ENCODE measurements around the gene CHMP1B.
"Not testable (repeated sequence)": the region's sequence is repeated elsewhere in the genome, so short reads cannot be mapped to it uniquely, and the experiment has no call there.

CHMP1B gene

DNA sequence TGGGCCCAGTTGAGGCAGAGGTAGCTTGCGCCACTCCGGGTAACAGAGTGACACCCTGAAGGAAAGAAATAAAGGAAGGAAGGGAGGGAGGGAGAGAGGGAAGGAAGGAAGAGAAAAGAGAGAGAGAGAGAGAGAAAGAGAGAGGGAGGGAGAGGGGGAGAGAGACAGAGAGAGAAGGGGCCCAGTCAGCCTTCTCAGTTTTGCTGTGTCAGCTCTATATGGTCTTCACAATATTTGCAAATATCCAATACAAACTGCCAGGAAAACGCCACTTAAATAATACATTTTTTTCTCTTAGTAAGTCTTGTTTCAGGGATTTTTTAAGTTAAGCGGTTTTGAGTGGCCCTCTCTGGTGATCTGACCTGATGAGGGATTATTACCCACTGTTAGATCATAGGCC, 5.6 kb upstream of the CHMP1B start:
- H3K27ac ChIP-seq, result no peak overlapping the region
- H3K9ac ChIP-seq (ENCODE audit: insufficient read length), result no peak overlapping the region
- no peak for DNase-seq (ENCODE audit: low read depth, low spot score)
- no peaks in the 10 kb centered on the region for H3K9me3 ChIP-seq (ENCODE audit: low read depth, low read length)
- no peak overlapping the region for H3K4me3 ChIP-seq
- no peaks in the 10 kb centered on the region for H3K36me3 ChIP-seq (ENCODE audit: insufficient read depth, low read length)
- TF ChIP-seq POLR2AphosphoS5 (IDR thresholded peaks at IDR 0.05; ENCODE audit: borderline replicate concordance, low read depth, low read length) (no peak), FOXP2 (optimal IDR thresholded peaks at IDR 0.05; ENCODE audit: control extremely low read depth, extremely low read length, insufficient read depth) (no peak)

- Histone ChIP-seq H3K27ac (no peak overlapping the region), H3K4me3 (no peak overlapping the region), H3K9ac (ENCODE audit: insufficient read length) (no peak overlapping the region), H3K9me3 (ENCODE audit: low read depth, low read length) (no peaks in the 10 kb centered on the region), H3K36me3 (ENCODE audit: insufficient read depth, low read length) (no peaks in the 10 kb centered on the region)
- no peak for TF ChIP-seq POLR2AphosphoS5 (IDR thresholded peaks at IDR 0.05; ENCODE audit: borderline replicate concordance, low read depth, low read length)
- TF ChIP-seq EZH2 (IDR thresholded peaks at IDR 0.05), result no peak
- no peak for TF ChIP-seq FOXP2 (optimal IDR thresholded peaks at IDR 0.05; ENCODE audit: control extremely low read depth, extremely low read length, insufficient read depth)
- no peak for DNase-seq (ENCODE audit: low read depth, low spot score)
These were observed 3.4 kb upstream of the CHMP1B start for GRCh38 chr18:11847811-11848210.

DNA sequence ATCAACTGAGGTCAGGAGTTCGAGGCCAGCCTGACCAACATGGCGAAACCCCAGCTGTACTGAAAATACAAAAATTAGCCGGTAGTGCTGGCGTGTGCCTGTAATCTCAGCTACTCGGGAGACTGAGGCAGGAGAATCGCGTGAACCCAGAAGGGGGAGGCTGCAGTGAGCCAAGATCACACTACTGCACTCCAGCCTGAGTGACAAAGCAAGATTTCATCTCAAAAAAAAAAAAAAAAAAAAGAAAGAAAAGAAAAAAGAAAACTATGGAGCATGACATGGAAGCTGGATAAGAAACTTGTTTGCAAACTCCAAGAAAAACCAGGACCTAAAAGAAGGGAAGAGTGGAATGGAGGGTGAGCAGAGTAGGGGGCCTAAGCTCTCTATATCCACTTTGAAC, 1.9 kb upstream of the CHMP1B start:
- Histone ChIP-seq H3K9me3 (ENCODE audit: low read depth, low read length) (no peaks in the 10 kb centered on the region), H3K36me3 (ENCODE audit: insufficient read depth, low read length) (no peaks in the 10 kb centered on the region), H3K27ac (no peak overlapping the region), H3K4me3 (no peak overlapping the region), H3K9ac (ENCODE audit: insufficient read length) (no peak overlapping the region)
- no peak for DNase-seq (ENCODE audit: low read depth, low spot score)
- no peak for TF ChIP-seq FOXP2 (optimal IDR thresholded peaks at IDR 0.05; ENCODE audit: control extremely low read depth, extremely low read length, insufficient read depth)
- no peak for TF ChIP-seq EZH2 (IDR thresholded peaks at IDR 0.05)
- TF ChIP-seq POLR2AphosphoS5 (IDR thresholded peaks at IDR 0.05; ENCODE audit: borderline replicate concordance, low read depth, low read length), result no peak

DNA sequence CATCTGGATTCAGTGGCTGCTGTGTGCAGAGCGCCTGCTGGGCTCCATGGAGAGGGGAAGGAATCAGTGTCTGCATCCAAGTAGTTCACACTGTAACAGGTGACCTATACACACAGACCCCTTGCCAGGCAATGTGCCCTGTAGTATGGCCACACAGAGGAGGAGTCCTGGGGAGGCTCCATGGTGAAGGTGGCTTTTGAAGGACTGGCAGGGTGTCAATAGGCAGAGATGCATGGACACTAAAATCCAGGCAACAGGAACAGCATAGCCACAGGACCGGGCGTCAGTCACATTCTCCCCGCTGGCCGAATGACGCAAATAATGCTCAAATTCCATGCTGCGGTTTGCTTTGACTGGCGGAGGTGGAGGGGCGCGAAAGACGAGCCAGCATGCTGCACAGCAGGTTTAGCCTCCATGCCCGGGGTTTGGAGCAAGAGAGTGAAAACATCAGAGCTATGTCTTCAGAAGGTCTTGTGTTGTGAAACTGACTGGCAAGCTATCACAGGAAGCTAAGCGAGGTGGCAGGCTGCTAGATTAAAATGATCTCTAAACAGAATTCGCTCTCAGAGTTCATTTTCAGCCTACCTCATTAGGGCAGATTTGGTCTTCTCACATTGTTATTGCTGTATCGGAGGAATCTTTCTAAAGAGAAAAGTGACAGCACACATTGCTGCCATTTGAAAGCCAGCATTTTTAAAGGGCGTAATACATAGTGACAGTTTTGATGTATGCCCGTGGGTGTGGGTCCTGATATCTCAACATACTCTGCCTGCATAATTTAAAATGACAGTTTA, 1.2 kb upstream of the CHMP1B start:
- Histone ChIP-seq H3K9me3 (ENCODE audit: low read depth, low read length) (no peaks in the 10 kb centered on the region), H3K27ac (no peak overlapping the region), H3K9ac (ENCODE audit: insufficient read length) (no peak overlapping the region), H3K4me3 (peak overlapping the region; percentile 100), H3K36me3 (ENCODE audit: insufficient read depth, low read length) (no peaks in the 10 kb centered on the region)
- DNase-seq (ENCODE audit: low read depth, low spot score), result no peak
- no peak for TF ChIP-seq EZH2 (IDR thresholded peaks at IDR 0.05)
- TF ChIP-seq FOXP2 (optimal IDR thresholded peaks at IDR 0.05; ENCODE audit: control extremely low read depth, extremely low read length, insufficient read depth), result no peak
- no peak for TF ChIP-seq POLR2AphosphoS5 (IDR thresholded peaks at IDR 0.05; ENCODE audit: borderline replicate concordance, low read depth, low read length)

DNA sequence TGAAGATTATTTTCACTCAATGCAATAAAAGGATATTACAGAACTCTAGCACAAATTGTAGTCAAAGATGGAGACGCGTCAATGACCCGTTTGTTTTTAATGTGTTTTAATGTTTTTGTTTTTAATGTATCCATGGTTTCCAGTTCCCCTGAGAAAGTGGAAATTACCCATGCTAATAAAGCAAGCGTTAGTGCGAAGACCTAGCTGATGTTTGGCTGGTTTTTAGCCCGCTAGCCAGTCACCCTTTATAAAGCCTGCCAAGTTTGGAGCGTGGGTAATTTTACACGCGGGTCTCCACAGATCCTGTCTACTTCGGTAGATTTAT, 430 bp upstream of the CHMP1B start:
- DNase-seq (ENCODE audit: low read depth, low spot score), result no peak
- no peak for TF ChIP-seq EZH2 (IDR thresholded peaks at IDR 0.05)
- TF ChIP-seq FOXP2 (optimal IDR thresholded peaks at IDR 0.05; ENCODE audit: control extremely low read depth, extremely low read length, insufficient read depth), result no peak
- TF ChIP-seq POLR2AphosphoS5 (IDR thresholded peaks at IDR 0.05; ENCODE audit: borderline replicate concordance, low read depth, low read length), result no peak
- Histone ChIP-seq H3K4me3 (peak overlapping the region; percentile 100), H3K36me3 (ENCODE audit: insufficient read depth, low read length) (no peaks in the 10 kb centered on the region), H3K27ac (peak overlapping the region; percentile 81), H3K9ac (ENCODE audit: insufficient read length) (peak overlapping the region; percentile 100), H3K9me3 (ENCODE audit: low read depth, low read length) (no peaks in the 10 kb centered on the region)

- Histone ChIP-seq H3K27ac (peak overlapping the region; percentile 85; the same call in 1 of the 2 replicates), H3K4me3 (peak overlapping the region; percentile 100), H3K9me3 (ENCODE audit: low read depth, low read length) (no peaks in the 10 kb centered on the region), H3K9ac (ENCODE audit: insufficient read length) (peak overlapping the region; percentile 100), H3K36me3 (ENCODE audit: insufficient read depth, low read length) (no peaks in the 10 kb centered on the region)
- no peak for TF ChIP-seq EZH2 (IDR thresholded peaks at IDR 0.05)
- no peak for DNase-seq (ENCODE audit: low read depth, low spot score)
These were observed 659 bp downstream of the CHMP1B start for GRCh38 chr18:11851806-11852337.

GRCh38 chr18:11854554-11854953, 3.3 kb downstream of the CHMP1B start:
- not testable (repeated sequence) for DNase-seq (ENCODE audit: low read depth, low spot score); H3K36me3 ChIP-seq (ENCODE audit: insufficient read depth, low read length); H3K9me3 ChIP-seq (ENCODE audit: low read depth, low read length); H3K9ac ChIP-seq (ENCODE audit: insufficient read length); H3K4me3 ChIP-seq; H3K27ac ChIP-seq

GRCh38 chr18:11857177-11857887, 6.1 kb downstream of the CHMP1B start:
- Histone ChIP-seq H3K9ac (ENCODE audit: insufficient read length) (peak overlapping the region; percentile 40), H3K4me3 (peak overlapping the region; percentile 5; the same call in 1 of the 2 replicates), H3K27ac (peak overlapping the region; percentile 78), H3K9me3 (ENCODE audit: low read depth, low read length) (no peaks in the 10 kb centered on the region), H3K36me3 (ENCODE audit: insufficient read depth, low read length) (no peaks in the 10 kb centered on the region)
- DNase-seq (ENCODE audit: low read depth, low spot score), result no peak
- no peak for TF ChIP-seq POLR2AphosphoS5 (IDR thresholded peaks at IDR 0.05; ENCODE audit: borderline replicate concordance, low read depth, low read length)

Measured in SK-N-MC (cell line).